Keratinocyte (primary cell): ENCODE results near the gene C1QTNF3.

Experiments
- EZH2 ChIP-seq: IDR thresholded peaks from one replicate; pipeline ENCODE4 v1.6.1; 2012; ENCODE audit warnings: inconsistent platforms, mild to moderate bottlenecking, low read length, moderate library complexity
- TF ChIP-seq, protein P1 (sequence below), 3 experiments: IDR thresholded peaks in 1 of 3; conservative IDR thresholded peaks in 1 of 3; optimal IDR thresholded peaks in 1 of 3; 2 replicates in 2 of 3; 3 replicates in 1 of 3; pipeline versions ENCODE3 to v1.5.1; 2011; ENCODE audit warnings: low read length in 3 of 3, mild to moderate bottlenecking in 3 of 3, moderate library complexity in 2 of 3, control low read depth in 1 of 3, inconsistent platforms in 1 of 3; ENCODE audit not compliant: insufficient read depth in 2 of 3; ENCODE audit errors: extremely low read depth in 1 of 3

DNA sequence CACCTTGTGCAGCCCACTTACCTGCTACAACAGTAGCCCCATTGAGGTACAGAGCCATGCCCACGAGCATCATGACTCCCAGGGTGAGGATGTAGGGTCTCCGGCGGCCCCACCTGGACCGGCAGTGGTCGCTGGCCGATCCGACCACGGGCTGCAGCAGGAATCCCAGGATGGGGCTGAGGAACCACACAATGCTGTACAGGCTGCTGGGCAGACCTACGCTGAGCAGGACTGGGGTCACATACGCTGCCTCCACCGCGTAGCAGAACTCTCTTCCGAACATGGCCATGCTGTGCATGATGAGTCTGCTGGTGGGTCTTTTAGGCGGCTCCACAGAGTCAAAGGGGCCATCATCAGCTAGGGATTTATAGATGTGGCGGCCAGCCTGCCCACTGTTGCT is 58.8 kb downstream of the C1QTNF3 start:
- TF ChIP-seq, protein P1, sequence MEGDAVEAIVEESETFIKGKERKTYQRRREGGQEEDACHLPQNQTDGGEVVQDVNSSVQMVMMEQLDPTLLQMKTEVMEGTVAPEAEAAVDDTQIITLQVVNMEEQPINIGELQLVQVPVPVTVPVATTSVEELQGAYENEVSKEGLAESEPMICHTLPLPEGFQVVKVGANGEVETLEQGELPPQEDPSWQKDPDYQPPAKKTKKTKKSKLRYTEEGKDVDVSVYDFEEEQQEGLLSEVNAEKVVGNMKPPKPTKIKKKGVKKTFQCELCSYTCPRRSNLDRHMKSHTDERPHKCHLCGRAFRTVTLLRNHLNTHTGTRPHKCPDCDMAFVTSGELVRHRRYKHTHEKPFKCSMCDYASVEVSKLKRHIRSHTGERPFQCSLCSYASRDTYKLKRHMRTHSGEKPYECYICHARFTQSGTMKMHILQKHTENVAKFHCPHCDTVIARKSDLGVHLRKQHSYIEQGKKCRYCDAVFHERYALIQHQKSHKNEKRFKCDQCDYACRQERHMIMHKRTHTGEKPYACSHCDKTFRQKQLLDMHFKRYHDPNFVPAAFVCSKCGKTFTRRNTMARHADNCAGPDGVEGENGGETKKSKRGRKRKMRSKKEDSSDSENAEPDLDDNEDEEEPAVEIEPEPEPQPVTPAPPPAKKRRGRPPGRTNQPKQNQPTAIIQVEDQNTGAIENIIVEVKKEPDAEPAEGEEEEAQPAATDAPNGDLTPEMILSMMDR (optimal IDR thresholded peaks at IDR 0.05 in 1 of 3, IDR thresholded peaks at IDR 0.05 in 1 of 3, conservative IDR thresholded peaks at IDR 0.05 in 1 of 3; ENCODE audit: extremely low read depth in 1 of 3, insufficient read depth in 2 of 3, low read length in 3 of 3): no peak
- TF ChIP-seq EZH2: no peak
